Ectodermal cell (in vitro differentiated cells): ENCODE data around the gene GALNT2.

Source experiments
- H3K27ac ChIP-seq: 2 replicates; pipeline ENCODE4 v1.7.0; 2013; ENCODE audit warnings: mild to moderate bottlenecking, low read depth, low read length; ENCODE audit not compliant: insufficient read depth, poor library complexity, severe bottlenecking
- H3K27me3 ChIP-seq: 2 replicates; pipeline ENCODE4 v1.7.0; 2013; ENCODE audit warnings: mild to moderate bottlenecking, low read length; ENCODE audit not compliant: insufficient read depth, control insufficient read depth, poor library complexity, severe bottlenecking
- H3K36me3 ChIP-seq: one replicate; pipeline ENCODE4 v1.7.0; 2013; ENCODE audit warnings: low read length; ENCODE audit not compliant: control insufficient read depth, insufficient read depth
- H3K4me1 ChIP-seq: one replicate; pipeline ENCODE4 v1.7.0; 2013; ENCODE audit warnings: low read length; ENCODE audit not compliant: control insufficient read depth, insufficient read depth
- H3K4me3 ChIP-seq: 2 replicates; pipeline ENCODE4 v1.7.0; 2013; ENCODE audit warnings: low read depth, low read length, control low read depth; ENCODE audit not compliant: insufficient read depth
- H3K9me3 ChIP-seq: 2 replicates; pipeline ENCODE4 v1.7.0; 2013; ENCODE audit warnings: mild to moderate bottlenecking, low read length, moderate library complexity; ENCODE audit not compliant: control insufficient read depth
- WGBS, 2 experiments: methylation state at CpG; one replicate each; pipeline ENCODE4 v1.1.7; 2013; ENCODE audit warnings: missing lambda C conversion rate in 2 of 2; 5-methylcytosine and 5-hydroxymethylcytosine counted together

The GALNT2 gene

DNA sequence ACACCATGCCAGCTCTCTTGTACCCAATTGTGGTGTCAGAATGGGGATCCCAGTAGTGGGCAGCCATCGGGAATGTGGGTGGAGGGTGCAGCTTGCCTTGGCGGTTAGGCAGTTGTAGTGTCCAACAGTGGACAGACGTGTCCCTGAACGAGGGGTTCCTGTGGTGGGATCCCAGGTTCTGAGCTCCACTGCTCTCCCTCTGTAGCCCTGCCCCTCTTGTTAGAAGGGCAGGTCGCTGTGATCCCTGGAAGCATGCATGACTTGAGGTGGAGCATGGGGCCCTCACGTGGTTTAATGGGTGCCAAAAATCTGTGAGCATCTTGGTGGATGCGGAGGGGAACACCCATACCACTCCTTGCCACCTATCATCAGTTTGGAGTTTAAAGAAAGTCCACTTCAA lies 4.3 kb downstream of the GALNT2 start:
- Histone ChIP-seq H3K27ac (no peak overlapping the region), H3K4me1 (peaks cover 16% of the 10 kb centered on the region), H3K36me3 (no peaks in the 10 kb centered on the region), H3K9me3 (no peaks in the 10 kb centered on the region), H3K27me3 (peaks cover 13% of the 10 kb centered on the region), H3K4me3 (no peak overlapping the region)
- 86 to 91% methylated on average over 6 to 7 of the region's 7 CpGs for WGBS, 2 experiments

DNA sequence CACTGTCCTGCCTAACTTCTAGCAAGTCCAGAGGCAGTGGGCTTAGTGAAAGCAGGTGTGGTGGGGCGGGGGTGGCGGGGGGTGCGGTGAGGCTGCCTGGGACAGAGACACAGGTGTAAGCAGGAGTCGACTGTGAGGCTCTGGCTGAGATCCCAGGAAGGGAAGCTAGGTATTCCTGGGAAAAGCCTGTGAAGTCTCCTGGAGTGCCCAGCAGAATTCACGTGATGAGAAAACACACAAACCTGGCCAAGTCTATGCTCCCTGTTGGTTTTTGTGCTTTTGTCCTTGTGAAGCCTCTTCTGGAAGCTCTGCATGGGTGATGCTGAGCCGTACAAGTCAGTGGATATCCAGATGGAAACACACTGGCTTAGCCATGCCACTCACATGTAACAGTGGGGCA lies 5.3 kb downstream of the GALNT2 start:
- H3K27me3 ChIP-seq: peaks cover 13% of the 10 kb centered on the region
- peaks cover 16% of the 10 kb centered on the region for H3K4me1 ChIP-seq
- 73 to 78% methylated on average over 6 of the region's 6 CpGs for WGBS, 2 experiments
- no peaks in the 10 kb centered on the region for H3K9me3 ChIP-seq
- H3K4me3 ChIP-seq: no peak overlapping the region
- H3K27ac ChIP-seq: no peak overlapping the region
- no peaks in the 10 kb centered on the region for H3K36me3 ChIP-seq

DNA sequence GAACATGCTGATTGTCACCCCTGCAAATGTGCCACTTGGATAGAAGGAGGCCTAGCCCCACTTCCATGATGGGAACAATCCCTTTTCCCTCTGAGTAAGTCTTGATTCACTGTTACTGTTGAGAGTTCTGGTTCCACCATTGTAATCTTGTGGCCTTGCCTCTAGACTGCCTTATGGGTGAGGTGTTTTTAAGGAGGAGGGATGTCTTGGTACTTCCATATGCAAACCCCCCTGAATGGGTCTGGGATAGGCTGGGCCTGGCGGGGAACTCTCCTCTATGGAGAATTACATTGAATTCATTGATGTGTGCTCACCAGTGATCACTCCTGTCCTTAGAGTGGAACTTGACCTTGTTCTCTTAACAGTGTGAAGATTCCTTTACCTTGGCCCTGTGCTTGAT lies 5.8 kb downstream of the GALNT2 start:
- Histone ChIP-seq H3K27me3 (peaks cover 13% of the 10 kb centered on the region), H3K4me1 (peaks cover 22% of the 10 kb centered on the region), H3K27ac (no peak overlapping the region), H3K36me3 (no peaks in the 10 kb centered on the region), H3K9me3 (no peaks in the 10 kb centered on the region), H3K4me3 (no peak overlapping the region)
- WGBS, 2 experiments: 78 to 100% methylated on average over 1 of the region's 1 CpG

DNA sequence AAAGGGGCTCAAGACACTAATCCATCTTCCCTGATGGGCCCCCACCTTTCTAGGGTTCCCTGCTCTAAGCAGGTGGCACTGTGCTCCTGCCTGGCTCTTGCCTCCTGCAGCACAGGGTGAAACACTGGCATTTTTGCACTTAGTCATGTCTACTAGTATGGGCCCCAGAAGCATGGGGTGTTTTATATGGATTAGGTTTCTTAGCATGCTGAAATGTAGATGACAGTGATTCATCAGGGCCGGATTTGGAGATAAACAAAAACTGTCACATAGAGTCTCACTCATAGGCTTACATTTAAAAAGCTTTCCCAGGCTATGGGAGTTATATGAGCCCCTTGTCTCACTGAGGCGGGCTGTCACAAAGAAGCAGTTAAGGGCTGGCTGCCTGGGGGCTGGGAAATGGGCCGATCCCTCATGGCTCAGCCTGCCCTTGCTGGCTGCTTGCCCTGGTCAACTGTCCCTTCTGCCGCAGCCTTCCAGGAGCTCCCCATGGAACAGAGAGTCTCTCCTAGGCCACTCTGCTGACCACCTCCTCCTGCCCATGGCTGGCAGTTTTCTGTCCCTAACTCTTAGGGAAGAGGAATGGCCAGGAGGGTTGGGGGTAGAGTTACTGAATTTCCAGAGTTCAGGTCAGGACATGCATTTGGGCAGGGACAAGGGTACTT lies 6.5 kb downstream of the GALNT2 start:
- no peak overlapping the region for H3K4me3 ChIP-seq
- peaks cover 11% of the 10 kb centered on the region for H3K27me3 ChIP-seq
- no peaks in the 10 kb centered on the region for H3K9me3 ChIP-seq
- WGBS, 2 experiments: 82 to 83% methylated on average over 4 of the region's 4 CpGs
- no peaks in the 10 kb centered on the region for H3K36me3 ChIP-seq
- no peak overlapping the region for H3K27ac ChIP-seq
- H3K4me1 ChIP-seq: peaks cover 21% of the 10 kb centered on the region

DNA sequence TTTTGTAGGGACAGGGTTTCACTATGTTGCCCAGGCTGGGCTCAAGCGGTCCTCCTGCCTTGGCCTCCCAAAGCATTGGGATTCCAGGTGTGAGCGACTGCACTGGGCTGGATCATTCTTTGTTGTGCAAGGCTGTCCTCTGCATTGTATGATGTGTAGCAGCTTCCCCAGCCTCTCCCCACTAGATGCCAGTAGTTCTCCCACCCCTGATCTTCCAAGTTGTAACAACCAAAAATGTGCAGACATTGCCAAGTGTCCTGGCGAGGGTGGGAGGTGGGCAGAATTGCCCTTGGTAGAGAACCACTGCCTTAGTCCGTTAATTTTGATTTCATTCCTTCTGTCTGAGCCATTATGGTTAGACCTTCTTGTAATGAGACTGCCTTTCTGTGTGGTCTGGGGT lies 7.2 kb downstream of the GALNT2 start:
- Histone ChIP-seq H3K27me3 (peaks cover 4% of the 10 kb centered on the region), H3K9me3 (no peaks in the 10 kb centered on the region), H3K4me3 (no peak overlapping the region), H3K36me3 (no peaks in the 10 kb centered on the region), H3K4me1 (peaks cover 18% of the 10 kb centered on the region), H3K27ac (no peak overlapping the region)
- 91 to 93% methylated on average over 4 of the region's 4 CpGs for WGBS, 2 experiments

DNA sequence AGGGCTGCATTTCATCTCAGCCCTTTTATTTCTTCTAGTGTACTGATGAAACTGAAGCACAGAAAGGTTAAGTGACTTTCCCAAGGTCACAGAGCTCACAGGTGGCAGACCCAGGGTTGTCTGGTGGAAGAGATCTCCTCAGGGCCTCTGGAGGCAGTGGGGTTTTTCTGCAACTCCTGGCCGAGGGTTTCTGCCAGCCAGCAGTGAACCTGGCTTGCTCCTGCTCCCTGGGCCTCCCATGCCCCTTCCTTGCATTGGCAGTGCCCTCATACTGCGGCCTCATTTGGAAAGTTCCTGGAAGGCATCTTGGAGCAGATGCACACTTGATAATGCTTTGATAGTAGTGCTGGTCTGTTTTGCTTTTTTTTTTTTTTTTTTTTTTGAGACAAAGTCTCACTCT lies 7.7 kb downstream of the GALNT2 start:
- 89 to 91% methylated on average over 2 of the region's 2 CpGs for WGBS, 2 experiments
- H3K27ac ChIP-seq: no peak overlapping the region
- no peaks in the 10 kb centered on the region for H3K9me3 ChIP-seq
- peaks cover 15% of the 10 kb centered on the region for H3K4me1 ChIP-seq
- H3K36me3 ChIP-seq: no peaks in the 10 kb centered on the region
- no peaks in the 10 kb centered on the region for H3K27me3 ChIP-seq
- no peak overlapping the region for H3K4me3 ChIP-seq

DNA sequence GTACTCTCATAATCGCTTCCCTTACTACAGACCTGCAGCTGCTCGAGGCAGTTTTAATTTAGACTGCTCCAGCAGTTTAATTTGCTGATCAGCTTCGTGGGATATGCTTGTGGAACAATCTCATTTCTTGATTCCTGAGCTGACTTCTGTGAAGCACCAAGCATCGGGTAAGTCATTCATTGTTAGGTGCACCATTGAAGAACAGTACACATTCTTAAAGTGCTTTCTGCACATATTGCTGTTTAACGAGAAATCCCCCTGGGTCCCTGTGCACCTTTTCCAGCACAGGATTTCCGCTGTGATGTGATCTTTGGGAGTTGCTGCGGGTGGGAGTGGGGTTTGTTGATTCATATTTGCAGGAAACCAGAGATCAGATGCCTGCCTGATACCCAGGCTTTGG lies 9.1 kb downstream of the GALNT2 start:
- 95 to 96% methylated on average over 7 of the region's 7 CpGs for WGBS, 2 experiments
- peaks cover 22% of the 10 kb centered on the region for H3K4me1 ChIP-seq

DNA sequence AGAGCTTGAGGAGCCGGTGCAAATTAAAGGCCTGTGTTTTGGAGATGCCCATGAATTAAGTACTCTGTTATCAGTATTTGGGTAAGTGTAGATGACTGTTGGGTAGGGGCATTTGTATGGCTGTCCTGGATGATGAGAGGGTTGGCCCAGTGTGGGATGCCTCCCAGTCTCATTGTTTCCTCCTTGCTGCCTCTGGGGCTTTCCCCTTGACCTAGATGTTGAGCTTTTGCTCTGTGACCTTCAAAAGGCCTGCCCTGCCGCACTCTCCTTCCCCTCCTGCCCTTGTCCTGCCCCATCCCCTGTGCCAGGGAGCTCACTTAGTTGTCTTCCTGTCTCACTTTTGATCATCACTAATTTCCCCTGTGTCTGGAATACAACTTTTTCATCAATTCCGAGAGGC lies 10.0 kb downstream of the GALNT2 start:
- Histone ChIP-seq H3K27me3 (no peaks in the 10 kb centered on the region), H3K36me3 (no peaks in the 10 kb centered on the region), H3K27ac (no peak overlapping the region), H3K4me3 (no peak overlapping the region), H3K9me3 (no peaks in the 10 kb centered on the region), H3K4me1 (peaks cover 22% of the 10 kb centered on the region)
- 96 to 97% methylated on average over 3 of the region's 3 CpGs for WGBS, 2 experiments

More for the DNA sequence above, 9.1 kb downstream of the GALNT2 start:
- Histone ChIP-seq H3K4me3 (no peak overlapping the region), H3K36me3 (no peaks in the 10 kb centered on the region), H3K9me3 (no peaks in the 10 kb centered on the region), H3K27ac (no peak overlapping the region), H3K27me3 (no peaks in the 10 kb centered on the region)

DNA sequence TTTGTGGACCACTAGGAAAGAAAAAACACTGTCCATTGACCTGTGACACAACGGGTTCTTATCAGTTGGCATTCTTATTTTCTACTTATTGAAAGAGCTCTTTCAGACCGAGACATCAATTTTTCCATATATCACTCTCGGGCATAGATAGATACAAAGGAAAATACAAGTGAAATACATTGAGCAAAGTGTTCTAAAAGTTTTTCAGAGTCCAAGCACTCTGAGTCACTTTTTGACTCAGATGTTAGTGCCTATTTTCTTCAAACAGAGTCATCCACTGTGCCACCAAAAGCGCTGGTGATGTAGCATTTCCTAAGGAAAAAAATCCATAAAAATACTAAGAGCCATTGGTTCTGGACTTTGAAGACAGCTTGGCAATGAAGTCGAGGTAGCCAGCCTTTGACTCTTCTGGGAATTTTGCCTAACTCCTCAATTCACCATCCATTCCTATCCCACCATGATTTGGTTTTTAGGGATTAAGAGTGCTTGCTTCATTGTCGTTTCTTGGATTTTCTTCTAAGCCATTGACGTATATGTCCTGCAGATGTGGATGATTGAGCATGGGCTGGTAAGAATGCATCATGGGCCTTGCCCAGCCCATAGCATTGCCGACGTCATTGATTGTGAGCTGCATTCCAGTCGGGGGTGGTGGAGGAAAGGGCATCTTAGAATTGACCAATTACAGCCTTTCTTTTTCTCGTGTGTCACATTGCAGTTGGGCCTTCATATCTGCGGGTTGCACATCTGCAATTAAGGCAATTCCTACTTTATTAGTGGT lies 10.6 kb downstream of the GALNT2 start:
- H3K4me1 ChIP-seq: peaks cover 22% of the 10 kb centered on the region
- 86 to 89% methylated on average over 8 to 12 of the region's 12 CpGs for WGBS, 2 experiments
- H3K36me3 ChIP-seq: no peaks in the 10 kb centered on the region
- H3K9me3 ChIP-seq: no peaks in the 10 kb centered on the region
- no peaks in the 10 kb centered on the region for H3K27me3 ChIP-seq
- no peak overlapping the region for H3K4me3 ChIP-seq
- no peak overlapping the region for H3K27ac ChIP-seq

DNA sequence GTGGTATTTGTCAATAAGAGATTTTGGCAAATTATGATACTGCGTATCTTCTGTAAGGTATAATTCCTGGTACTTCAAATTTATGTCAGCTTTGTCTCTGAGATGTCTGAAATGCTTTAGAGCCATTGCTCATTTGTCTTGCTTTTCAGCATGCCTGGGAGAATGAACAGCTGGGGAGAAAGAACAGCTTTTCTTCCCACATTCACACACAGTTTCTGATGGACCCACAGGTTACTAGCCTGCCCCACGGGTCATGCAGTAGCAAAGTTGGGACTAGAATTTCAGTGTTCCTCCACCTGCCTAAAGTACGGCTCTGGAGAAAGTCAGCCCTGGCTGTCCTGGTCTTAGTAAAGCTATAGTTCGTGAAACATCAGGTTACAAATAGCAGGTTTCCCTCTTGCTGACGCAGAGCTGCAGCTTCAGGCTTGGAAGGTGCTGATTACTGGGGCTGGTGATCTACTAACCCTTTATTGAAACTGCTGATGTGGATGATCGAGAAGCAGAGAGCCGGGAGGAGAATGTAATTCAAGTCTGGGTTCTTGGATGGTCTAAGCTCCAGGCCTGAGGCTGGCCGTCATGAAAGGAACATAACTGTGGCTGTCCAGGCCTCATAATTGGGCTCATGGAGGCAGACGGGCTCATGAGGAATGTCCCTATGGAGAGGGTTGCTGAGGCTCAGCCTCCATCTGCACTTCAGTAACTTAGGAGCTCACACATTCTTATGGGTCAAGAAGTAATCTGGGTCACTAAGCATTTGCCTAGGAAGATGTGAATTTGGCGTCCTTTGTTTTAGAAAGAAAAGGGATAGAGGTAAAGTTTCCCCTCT lies 12.4 kb downstream of the GALNT2 start:
- H3K4me3 ChIP-seq: no peak overlapping the region
- 92 to 93% methylated on average over 10 of the region's 10 CpGs for WGBS, 2 experiments
- H3K27me3 ChIP-seq: no peaks in the 10 kb centered on the region
- H3K27ac ChIP-seq: no peak overlapping the region
- no peaks in the 10 kb centered on the region for H3K36me3 ChIP-seq
- no peaks in the 10 kb centered on the region for H3K9me3 ChIP-seq
- peaks cover 24% of the 10 kb centered on the region for H3K4me1 ChIP-seq
